HepG2 (cell line): ENCODE data around the gene SUSD3. TPM values are rescaled to one million over a fixed set of nuclear protein-coding genes. Genes with fewer than 3 reads are reported as not detected.

Experiments
- HNRNPLL ChIP-seq: fragments of 200-400 bp; formaldehyde crosslinking; IDR thresholded peaks from 2 replicates; pipeline ENCODE4 v1.6.1; 2017; ENCODE audit warnings: mild to moderate bottlenecking, low read depth, low read length; ENCODE audit not compliant: poor library complexity, severe bottlenecking
- IKZF4 ChIP-seq: sonication (generic); formaldehyde crosslinking; IDR thresholded peaks from 2 replicates; pipeline ENCODE4 v1.5.1; 2020; ENCODE audit warnings: borderline replicate concordance, mild to moderate bottlenecking, low read depth, missing genetic modification reagents; ENCODE audit errors: not compliant biosample characterization
- ISX ChIP-seq: sonication (generic); formaldehyde crosslinking; conservative IDR thresholded peaks from 2 replicates; pipeline ENCODE4 v1.5.0; 2020; ENCODE audit warnings: missing genetic modification reagents
- KLF9 ChIP-seq: IDR thresholded peaks from 2 replicates; pipeline ENCODE4 v1.6.1; 2016; ENCODE audit warnings: low read depth
- NR2F1 ChIP-seq, 2 experiments: fragments of 450-650 bp in 1 of 2; formaldehyde crosslinking in 1 of 2; IDR thresholded peaks; 2 replicates each; pipeline versions ENCODE4 v1.5.0 to v1.6.1; 2016 to 2020; ENCODE audit warnings: mild to moderate bottlenecking in 1 of 2, missing compliant biosample characterization in 1 of 2, missing genetic modification reagents in 1 of 2, moderate library complexity in 1 of 2
- PAF1 ChIP-seq: IDR thresholded peaks from 2 replicates; pipeline ENCODE4 v1.6.1; 2016; ENCODE audit warnings: missing genetic modification reagents, missing compliant biosample characterization
- PHF8 ChIP-seq: sonication (generic); formaldehyde crosslinking; IDR thresholded peaks from 2 replicates; pipeline ENCODE4 v1.5.0; 2020; ENCODE audit warnings: missing genetic modification reagents
- PLRG1 ChIP-seq: fragments of 450-650 bp; conservative IDR thresholded peaks from 2 replicates; pipeline ENCODE4 v1.6.1; 2016
- RXRA ChIP-seq: sonication (generic); formaldehyde crosslinking; IDR thresholded peaks from 2 replicates; pipeline ENCODE4 v1.5.1; 2020; ENCODE audit warnings: missing genetic modification reagents
- SALL2 ChIP-seq: sonication (generic); formaldehyde crosslinking; IDR thresholded peaks from 2 replicates; pipeline ENCODE4 v1.8.1; 2023; ENCODE audit warnings: mild to moderate bottlenecking, missing genetic modification reagents, inconsistent platforms
- SETDB1 ChIP-seq: sonication (generic); formaldehyde crosslinking; IDR thresholded peaks from 2 replicates; pipeline ENCODE4 v1.5.1; 2020; ENCODE audit warnings: missing genetic modification reagents, mild to moderate bottlenecking, borderline replicate concordance
- YEATS2 ChIP-seq: sonication (generic); formaldehyde crosslinking; IDR thresholded peaks from 2 replicates; pipeline ENCODE4 v1.4.0; 2020; ENCODE audit warnings: missing genetic modification reagents, borderline replicate concordance
- YEATS4 ChIP-seq: sonication (generic); formaldehyde crosslinking; IDR thresholded peaks from 2 replicates; pipeline ENCODE4 v1.4.0; 2020; ENCODE audit warnings: missing genetic modification reagents, borderline replicate concordance
- ZNF274 ChIP-seq: sonication (generic); formaldehyde crosslinking; IDR thresholded peaks from 2 replicates; pipeline ENCODE4 v1.5.1; 2020; ENCODE audit warnings: mild to moderate bottlenecking, missing genetic modification reagents
- ZNF468 ChIP-seq: sonication (generic); formaldehyde crosslinking; IDR thresholded peaks from 2 replicates; pipeline ENCODE4 v1.8.0; 2022; ENCODE audit warnings: mild to moderate bottlenecking, moderate library complexity, missing genetic modification reagents
- ZNF501 ChIP-seq: sonication (generic); formaldehyde crosslinking; IDR thresholded peaks from 2 replicates; pipeline ENCODE4 v1.5.1; 2020; ENCODE audit warnings: mild to moderate bottlenecking, moderate library complexity, missing genetic modification reagents
- ZSCAN21 ChIP-seq: sonication (generic); formaldehyde crosslinking; IDR thresholded peaks from 2 replicates; pipeline ENCODE4 v1.8.0; 2022; ENCODE audit warnings: mild to moderate bottlenecking, missing genetic modification reagents, moderate library complexity, borderline replicate concordance
- polyA plus RNA-seq, 8 experiments: library from polyadenylated mRNA; depleted of rRNA in 3 of 8; stranded (reverse) in 7 of 8; unstranded in 1 of 8; fragments of >200 nt; fragmentation: Illumina TruSeq in 4 of 8; extraction: Trizol in 4 of 8; gene quantifications; 2 replicates each; pipeline versions ENCODE4 v1.2.1 to v1.2.3, GENCODE V29; 2011 to 2016; ENCODE audit warnings: low read depth in 4 of 8, missing spikeins in 1 of 8, mixed read lengths in 1 of 8; ENCODE audit not compliant: insufficient read depth in 1 of 8
- total RNA-seq, 5 experiments: library from RNA; depleted of rRNA; stranded (reverse); fragments of >200 nt; fragmentation: Illumina TruSeq; extraction: Trizol; gene quantifications; 2 replicates each; pipeline ENCODE4 v1.2.3, GENCODE V29; 2016; ENCODE audit warnings: low read depth in 1 of 5
- TF ChIP-seq, protein P1 (sequence below): sonication (generic); formaldehyde crosslinking; IDR thresholded peaks from 2 replicates; pipeline ENCODE4 v1.5.0; 2020; ENCODE audit warnings: missing genetic modification reagents
- TF ChIP-seq, protein P2 (sequence below): sonication (generic); formaldehyde crosslinking; IDR thresholded peaks from 2 replicates; pipeline ENCODE4 v1.4.0; 2020; ENCODE audit warnings: mild to moderate bottlenecking, missing genetic modification reagents
- TF ChIP-seq, protein P3 (sequence below): IDR thresholded peaks from 2 replicates; pipeline ENCODE4 v1.6.1; 2016; ENCODE audit warnings: mild to moderate bottlenecking
- TF ChIP-seq, protein P4 (sequence below): sonication (generic); formaldehyde crosslinking; IDR thresholded peaks from 2 replicates; pipeline ENCODE4 v1.4.0; 2020; ENCODE audit warnings: missing genetic modification reagents

SUSD3 gene
- total and polyA plus RNA-seq, 2 of the 13 experiments (the other 11 are each of a cell fraction or from before 2014, with no cell fraction given) = 7.0 to 9.1 TPM

DNA sequence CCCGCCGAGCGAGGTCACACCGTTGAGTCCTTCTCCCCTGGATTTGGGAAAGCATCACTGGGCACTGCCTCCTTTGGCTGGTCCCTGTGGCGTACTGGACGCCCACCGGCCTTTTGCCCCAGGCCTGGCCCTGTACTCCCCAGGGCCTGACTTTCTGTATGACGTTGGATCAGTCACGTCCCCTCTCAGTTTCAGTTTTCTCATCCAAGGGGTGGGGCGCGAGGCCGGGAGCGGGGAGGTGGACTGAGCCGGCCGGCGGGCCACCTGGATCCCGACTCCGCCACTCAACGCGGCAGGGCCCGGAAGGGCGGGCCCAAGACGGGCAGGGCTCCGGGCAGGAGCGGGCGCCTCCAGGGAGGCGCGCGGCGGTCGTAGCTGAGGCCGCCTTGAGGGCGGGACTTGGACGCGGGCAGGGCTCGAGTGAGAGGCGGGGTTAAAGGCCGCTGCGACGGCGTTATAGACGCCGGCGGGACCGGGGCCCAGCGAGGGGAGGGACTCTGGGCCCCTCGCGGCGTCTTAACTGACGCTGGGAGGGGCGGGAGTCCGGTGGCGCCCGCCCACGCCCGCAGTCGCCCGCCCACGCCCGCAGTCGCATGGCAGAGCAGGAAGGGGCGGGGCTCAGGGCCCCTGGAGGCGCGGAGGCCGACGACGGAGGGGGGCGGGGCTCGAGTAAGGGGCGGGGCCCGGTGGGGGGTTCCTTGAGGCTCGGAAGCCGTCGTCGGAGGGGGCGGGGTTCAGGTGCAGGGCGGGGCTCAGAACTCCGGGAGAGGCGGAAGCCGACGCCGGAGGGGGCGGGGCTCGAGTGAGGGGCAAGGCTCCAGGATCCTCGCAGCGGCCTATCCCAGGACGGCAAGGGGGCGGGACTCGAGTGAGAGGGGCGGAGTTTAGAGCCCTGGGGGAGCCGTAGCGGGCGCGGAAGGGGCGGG is 37.0 kb downstream of the SUSD3 start (continued):
- TF ChIP-seq, protein P1, sequence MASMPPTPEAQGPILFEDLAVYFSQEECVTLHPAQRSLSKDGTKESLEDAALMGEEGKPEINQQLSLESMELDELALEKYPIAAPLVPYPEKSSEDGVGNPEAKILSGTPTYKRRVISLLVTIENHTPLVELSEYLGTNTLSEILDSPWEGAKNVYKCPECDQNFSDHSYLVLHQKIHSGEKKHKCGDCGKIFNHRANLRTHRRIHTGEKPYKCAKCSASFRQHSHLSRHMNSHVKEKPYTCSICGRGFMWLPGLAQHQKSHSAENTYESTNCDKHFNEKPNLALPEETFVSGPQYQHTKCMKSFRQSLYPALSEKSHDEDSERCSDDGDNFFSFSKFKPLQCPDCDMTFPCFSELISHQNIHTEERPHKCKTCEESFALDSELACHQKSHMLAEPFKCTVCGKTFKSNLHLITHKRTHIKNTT (CRISPR knock-in tag) = no peak
- TF ChIP-seq ISX (CRISPR knock-in tag) (no peak), SALL2 (CRISPR knock-in tag) (0 out of 2 replicates have a peak, but pooled peaks have one; percentile 16), RXRA (peak; percentile 20; the same call in 1 of the 2 replicates), YEATS2 (CRISPR knock-in tag) (0 out of 2 replicates have a peak, but pooled peaks have one; percentile 33), PAF1 (CRISPR knock-in tag) (no peak), ZNF274 (CRISPR knock-in tag) (peak; percentile 48; the same call in 1 of the 2 replicates), ZNF468 (CRISPR knock-in tag) (no peak), PHF8 (peak; percentile 80), ZNF501 (peak; percentile 56), SETDB1 (CRISPR knock-in tag) (no peak), HNRNPLL (peak; percentile 70), YEATS4 (peak; percentile 77; the same call in 1 of the 2 replicates), ZSCAN21 (no peak), PLRG1 (no peak), IKZF4 (CRISPR knock-in tag) (no peak), KLF9 (0 out of 2 replicates have a peak, but pooled peaks have one; percentile 20), NR2F1 (CRISPR knock-in tag; IDR thresholded peaks at IDR 0.05) (no peak)
- TF ChIP-seq, protein P2, sequence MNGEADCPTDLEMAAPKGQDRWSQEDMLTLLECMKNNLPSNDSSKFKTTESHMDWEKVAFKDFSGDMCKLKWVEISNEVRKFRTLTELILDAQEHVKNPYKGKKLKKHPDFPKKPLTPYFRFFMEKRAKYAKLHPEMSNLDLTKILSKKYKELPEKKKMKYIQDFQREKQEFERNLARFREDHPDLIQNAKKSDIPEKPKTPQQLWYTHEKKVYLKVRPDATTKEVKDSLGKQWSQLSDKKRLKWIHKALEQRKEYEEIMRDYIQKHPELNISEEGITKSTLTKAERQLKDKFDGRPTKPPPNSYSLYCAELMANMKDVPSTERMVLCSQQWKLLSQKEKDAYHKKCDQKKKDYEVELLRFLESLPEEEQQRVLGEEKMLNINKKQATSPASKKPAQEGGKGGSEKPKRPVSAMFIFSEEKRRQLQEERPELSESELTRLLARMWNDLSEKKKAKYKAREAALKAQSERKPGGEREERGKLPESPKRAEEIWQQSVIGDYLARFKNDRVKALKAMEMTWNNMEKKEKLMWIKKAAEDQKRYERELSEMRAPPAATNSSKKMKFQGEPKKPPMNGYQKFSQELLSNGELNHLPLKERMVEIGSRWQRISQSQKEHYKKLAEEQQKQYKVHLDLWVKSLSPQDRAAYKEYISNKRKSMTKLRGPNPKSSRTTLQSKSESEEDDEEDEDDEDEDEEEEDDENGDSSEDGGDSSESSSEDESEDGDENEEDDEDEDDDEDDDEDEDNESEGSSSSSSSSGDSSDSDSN (CRISPR knock-in tag) = peak; percentile 41; the same call in 1 of the 2 replicates
- TF ChIP-seq, protein P3, sequence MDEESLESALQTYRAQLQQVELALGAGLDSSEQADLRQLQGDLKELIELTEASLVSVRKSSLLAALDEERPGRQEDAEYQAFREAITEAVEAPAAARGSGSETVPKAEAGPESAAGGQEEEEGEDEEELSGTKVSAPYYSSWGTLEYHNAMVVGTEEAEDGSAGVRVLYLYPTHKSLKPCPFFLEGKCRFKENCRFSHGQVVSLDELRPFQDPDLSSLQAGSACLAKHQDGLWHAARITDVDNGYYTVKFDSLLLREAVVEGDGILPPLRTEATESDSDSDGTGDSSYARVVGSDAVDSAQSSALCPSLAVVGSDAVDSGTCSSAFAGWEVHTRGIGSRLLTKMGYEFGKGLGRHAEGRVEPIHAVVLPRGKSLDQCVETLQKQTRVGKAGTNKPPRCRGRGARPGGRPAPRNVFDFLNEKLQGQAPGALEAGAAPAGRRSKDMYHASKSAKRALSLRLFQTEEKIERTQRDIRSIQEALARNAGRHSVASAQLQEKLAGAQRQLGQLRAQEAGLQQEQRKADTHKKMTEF = peak; percentile 53; the same call in 1 of the 2 replicates
- TF ChIP-seq, protein P4, sequence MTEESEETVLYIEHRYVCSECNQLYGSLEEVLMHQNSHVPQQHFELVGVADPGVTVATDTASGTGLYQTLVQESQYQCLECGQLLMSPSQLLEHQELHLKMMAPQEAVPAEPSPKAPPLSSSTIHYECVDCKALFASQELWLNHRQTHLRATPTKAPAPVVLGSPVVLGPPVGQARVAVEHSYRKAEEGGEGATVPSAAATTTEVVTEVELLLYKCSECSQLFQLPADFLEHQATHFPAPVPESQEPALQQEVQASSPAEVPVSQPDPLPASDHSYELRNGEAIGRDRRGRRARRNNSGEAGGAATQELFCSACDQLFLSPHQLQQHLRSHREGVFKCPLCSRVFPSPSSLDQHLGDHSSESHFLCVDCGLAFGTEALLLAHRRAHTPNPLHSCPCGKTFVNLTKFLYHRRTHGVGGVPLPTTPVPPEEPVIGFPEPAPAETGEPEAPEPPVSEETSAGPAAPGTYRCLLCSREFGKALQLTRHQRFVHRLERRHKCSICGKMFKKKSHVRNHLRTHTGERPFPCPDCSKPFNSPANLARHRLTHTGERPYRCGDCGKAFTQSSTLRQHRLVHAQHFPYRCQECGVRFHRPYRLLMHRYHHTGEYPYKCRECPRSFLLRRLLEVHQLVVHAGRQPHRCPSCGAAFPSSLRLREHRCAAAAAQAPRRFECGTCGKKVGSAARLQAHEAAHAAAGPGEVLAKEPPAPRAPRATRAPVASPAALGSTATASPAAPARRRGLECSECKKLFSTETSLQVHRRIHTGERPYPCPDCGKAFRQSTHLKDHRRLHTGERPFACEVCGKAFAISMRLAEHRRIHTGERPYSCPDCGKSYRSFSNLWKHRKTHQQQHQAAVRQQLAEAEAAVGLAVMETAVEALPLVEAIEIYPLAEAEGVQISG (CRISPR knock-in tag) = peak; percentile 50
